Neural cell (in vitro differentiated cells): Measurements from ENCODE around the gene STT3B. TPM values are rescaled to one million over a fixed set of nuclear protein-coding genes. Genes with fewer than 3 reads are reported as not detected.

ENCODE experiments used
- H2AFZ ChIP-seq: fragments of 200-600, 300-800 bp; sonication (generic), shearing (Covaris generic); 2 replicates; pipeline ENCODE4 v1.6.0; 2014; ENCODE audit warnings: low read depth, mild to moderate bottlenecking, antibody characterized with exemption, low read length, moderate library complexity
- H3F3A ChIP-seq: fragments of 200-600 bp; shearing (Covaris generic); 2 replicates; pipeline ENCODE4 v1.6.1; 2016; ENCODE audit warnings: mild to moderate bottlenecking, moderate library complexity, mixed read lengths, antibody characterized with exemption, low read length; ENCODE audit not compliant: insufficient read depth, poor library complexity, severe bottlenecking
- H3K27ac ChIP-seq: fragments of 200-600, 300-800 bp; sonication (generic), shearing (Covaris generic); 2 replicates; pipeline ENCODE4 v1.5.1; 2014; ENCODE audit warnings: mild to moderate bottlenecking, low read length, moderate library complexity
- H3K27me3 ChIP-seq: fragments of 300-800, 200-600 bp; sonication (generic), shearing (Covaris generic); 2 replicates; pipeline ENCODE4 v1.6.0; 2014; ENCODE audit warnings: mild to moderate bottlenecking, low read depth, low read length, moderate library complexity; ENCODE audit not compliant: insufficient read depth
- H3K36me3 ChIP-seq: fragments of 300-800, 200-600 bp; sonication (generic), shearing (Covaris generic); 2 replicates; pipeline ENCODE4 v1.5.1; 2014; ENCODE audit warnings: mild to moderate bottlenecking, antibody characterized with exemption, low read length, moderate library complexity; ENCODE audit not compliant: insufficient read depth
- H3K4me2 ChIP-seq: fragments of 300-800, 200-600 bp; sonication (generic), shearing (Covaris generic); 2 replicates; pipeline ENCODE4 v1.6.0; 2014; ENCODE audit warnings: mild to moderate bottlenecking, low read length
- H3K4me3 ChIP-seq: fragments of 300-800, 200-600 bp; sonication (generic), shearing (Covaris generic); 2 replicates; pipeline ENCODE4 v1.5.1; 2014; ENCODE audit warnings: mild to moderate bottlenecking, low read length, moderate library complexity
- H3K79me2 ChIP-seq: fragments of 200-600 bp; shearing (Covaris generic); replicated peaks from 2 replicates; pipeline ENCODE4 v1.6.0; 2014; ENCODE audit warnings: mild to moderate bottlenecking, low read length, moderate library complexity; ENCODE audit not compliant: insufficient read depth
- H3K9ac ChIP-seq: fragments of 300-800, 200-600 bp; sonication (generic), shearing (Covaris generic); 2 replicates; pipeline ENCODE4 v1.6.1; 2016; ENCODE audit warnings: mild to moderate bottlenecking, low read length, mixed read lengths
- H3K9me2 ChIP-seq: fragments of 200-600 bp; shearing (Covaris generic); 2 replicates; pipeline ENCODE4 v1.6.1; 2016; ENCODE audit warnings: mild to moderate bottlenecking, low read length, mixed read lengths; ENCODE audit not compliant: insufficient read depth
- H3K9me3 ChIP-seq: fragments of 200-600, 300-800 bp; sonication (generic), shearing (Covaris generic); 2 replicates; pipeline ENCODE4 v1.6.1; 2016; ENCODE audit warnings: mild to moderate bottlenecking, mixed run types, low read length, moderate library complexity, mixed read lengths
- H4K20me1 ChIP-seq: fragments of 200-600 bp; shearing (Covaris generic); 2 replicates; pipeline ENCODE4 v1.6.1; 2016; ENCODE audit warnings: mild to moderate bottlenecking, mixed run types; ENCODE audit not compliant: insufficient read depth
- EP300 ChIP-seq: fragments of 450-650 bp; conservative IDR thresholded peaks from 2 replicates; pipeline ENCODE4 v1.6.1; 2014; ENCODE audit warnings: antibody characterized with exemption, mild to moderate bottlenecking, moderate library complexity; ENCODE audit not compliant: poor library complexity, severe bottlenecking
- EZH2 ChIP-seq: fragments of 200-600, 300-800 bp; shearing (Covaris generic), sonication (generic); IDR thresholded peaks from 2 replicates; pipeline ENCODE4 v1.6.1; 2014; ENCODE audit warnings: antibody characterized with exemption, low read length, borderline replicate concordance, mild to moderate bottlenecking; ENCODE audit not compliant: insufficient read depth, poor library complexity, severe bottlenecking
- MXI1 ChIP-seq: fragments of 450-650 bp; conservative IDR thresholded peaks from 2 replicates; pipeline ENCODE4 v1.6.1; 2014; ENCODE audit warnings: antibody characterized with exemption, mild to moderate bottlenecking; ENCODE audit not compliant: poor library complexity, severe bottlenecking
- POLR2AphosphoS5 ChIP-seq: IDR thresholded peaks from 2 replicates; pipeline ENCODE4 v1.6.1; 2012
- RAD21 ChIP-seq: fragments of 450-650 bp; conservative IDR thresholded peaks from 2 replicates; pipeline ENCODE4 v1.6.1; 2014; ENCODE audit warnings: antibody characterized with exemption, mild to moderate bottlenecking, moderate library complexity
- REST ChIP-seq: IDR thresholded peaks from 2 replicates; pipeline ENCODE4 v1.6.1; 2012; ENCODE audit warnings: borderline replicate concordance
- SMC3 ChIP-seq: fragments of 450-650 bp; conservative IDR thresholded peaks from 2 replicates; pipeline ENCODE4 v1.6.1; 2014; ENCODE audit warnings: antibody characterized with exemption, mild to moderate bottlenecking, moderate library complexity; ENCODE audit not compliant: poor library complexity
- TAF1 ChIP-seq: IDR thresholded peaks from 2 replicates; pipeline ENCODE4 v1.6.1; 2012; ENCODE audit warnings: low read depth
- polyA plus RNA-seq: library from polyadenylated mRNA; depleted of rRNA; stranded (reverse); fragments of >200 nt; gene quantifications from 2 replicates; pipeline ENCODE4 v1.2.3, GENCODE V29; 2014
- TF ChIP-seq, protein P1 (sequence below): fragments of 450-650 bp; IDR thresholded peaks from 2 replicates; pipeline ENCODE4 v1.5.1; 2014; ENCODE audit warnings: antibody characterized with exemption, mild to moderate bottlenecking, moderate library complexity; ENCODE audit not compliant: poor library complexity, severe bottlenecking

STT3B gene
- polyA plus RNA-seq, 1 donor from 2014 or later, result 100 TPM

DNA sequence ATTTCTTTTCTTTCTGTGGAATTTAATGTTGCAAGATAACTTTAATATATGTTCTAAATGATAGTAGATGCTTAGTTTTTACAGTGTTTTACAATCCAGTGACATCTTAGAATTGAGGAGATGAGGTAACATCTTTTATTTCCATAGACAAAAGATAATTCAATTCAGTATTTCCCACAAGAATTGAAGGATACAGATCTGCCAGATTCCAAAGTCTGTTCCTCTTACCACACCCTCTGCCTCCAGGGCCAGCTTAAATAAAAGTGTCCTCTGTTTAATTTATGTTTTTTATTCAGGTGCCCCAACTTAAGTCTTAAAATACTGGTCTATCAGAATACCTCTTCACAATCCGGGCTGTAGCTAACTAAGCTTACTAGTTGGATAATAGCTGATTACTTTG lies 6.5 kb downstream of the STT3B start:
- Histone ChIP-seq H3K36me3 (no peaks in the 10 kb centered on the region), H3K9ac (no peak overlapping the region)

GRCh38 chr3:31541089-31541488 lies 8.4 kb downstream of the STT3B start:
- H3K9me2 ChIP-seq, result no peaks in the 10 kb centered on the region
- no peaks in the 10 kb centered on the region for H3K9me3 ChIP-seq
- no peak overlapping the region for H3K27ac ChIP-seq
- no peak overlapping the region for H2AFZ ChIP-seq
- no peaks in the 10 kb centered on the region for H3K36me3 ChIP-seq
- H3K9ac ChIP-seq, result no peak overlapping the region
- no peak overlapping the region for H3K4me3 ChIP-seq
- TF ChIP-seq MXI1, result no peak
- TF ChIP-seq EP300, result no peak
- TF ChIP-seq SMC3, result no peak
- TF ChIP-seq RAD21, result no peak
- TF ChIP-seq EZH2, result no peak
- TF ChIP-seq POLR2AphosphoS5, result no peak
- TF ChIP-seq, protein P1, sequence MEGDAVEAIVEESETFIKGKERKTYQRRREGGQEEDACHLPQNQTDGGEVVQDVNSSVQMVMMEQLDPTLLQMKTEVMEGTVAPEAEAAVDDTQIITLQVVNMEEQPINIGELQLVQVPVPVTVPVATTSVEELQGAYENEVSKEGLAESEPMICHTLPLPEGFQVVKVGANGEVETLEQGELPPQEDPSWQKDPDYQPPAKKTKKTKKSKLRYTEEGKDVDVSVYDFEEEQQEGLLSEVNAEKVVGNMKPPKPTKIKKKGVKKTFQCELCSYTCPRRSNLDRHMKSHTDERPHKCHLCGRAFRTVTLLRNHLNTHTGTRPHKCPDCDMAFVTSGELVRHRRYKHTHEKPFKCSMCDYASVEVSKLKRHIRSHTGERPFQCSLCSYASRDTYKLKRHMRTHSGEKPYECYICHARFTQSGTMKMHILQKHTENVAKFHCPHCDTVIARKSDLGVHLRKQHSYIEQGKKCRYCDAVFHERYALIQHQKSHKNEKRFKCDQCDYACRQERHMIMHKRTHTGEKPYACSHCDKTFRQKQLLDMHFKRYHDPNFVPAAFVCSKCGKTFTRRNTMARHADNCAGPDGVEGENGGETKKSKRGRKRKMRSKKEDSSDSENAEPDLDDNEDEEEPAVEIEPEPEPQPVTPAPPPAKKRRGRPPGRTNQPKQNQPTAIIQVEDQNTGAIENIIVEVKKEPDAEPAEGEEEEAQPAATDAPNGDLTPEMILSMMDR, result no peak
- TF ChIP-seq REST, result no peak
- no peaks in the 10 kb centered on the region for H3K27me3 ChIP-seq
- H4K20me1 ChIP-seq, result no peaks in the 10 kb centered on the region
- H3F3A ChIP-seq, result no peaks in the 10 kb centered on the region
- peaks cover 93% of the 10 kb centered on the region for H3K79me2 ChIP-seq
- no peak overlapping the region for H3K4me2 ChIP-seq

More for the DNA sequence above, 6.5 kb downstream of the STT3B start:
- no peaks in the 10 kb centered on the region for H3K9me2 ChIP-seq
- H3K4me2 ChIP-seq, result no peak overlapping the region
- no peaks in the 10 kb centered on the region for H3F3A ChIP-seq
- no peak overlapping the region for H2AFZ ChIP-seq
- peaks cover 94% of the 10 kb centered on the region for H3K79me2 ChIP-seq
- H4K20me1 ChIP-seq, result peaks cover 5% of the 10 kb centered on the region
- H3K9me3 ChIP-seq, result no peaks in the 10 kb centered on the region
- TF ChIP-seq TAF1, result no peak
- no peak for TF ChIP-seq EZH2
- no peak for TF ChIP-seq MXI1
- TF ChIP-seq, protein P1, result no peak
- no peak for TF ChIP-seq SMC3
- TF ChIP-seq EP300, result no peak
- TF ChIP-seq POLR2AphosphoS5, result no peak
- TF ChIP-seq RAD21, result no peak
- no peak for TF ChIP-seq REST
- H3K27me3 ChIP-seq, result no peaks in the 10 kb centered on the region
- no peak overlapping the region for H3K4me3 ChIP-seq
- H3K27ac ChIP-seq, result no peak overlapping the region
